Muscle of leg (tissue), 11 donors: ENCODE measurements around the gene CLRN3. TPM values are rescaled to one million over a fixed set of nuclear protein-coding genes. Genes with fewer than 3 reads are reported as not detected.

ENCODE experiments used
- DNase-seq: peaks from one replicate; pipeline ENCODE4 v3.0.0; 2013
- H3K27ac ChIP-seq: one replicate; pipeline ENCODE4 v1.5.1; 2013; ENCODE audit warnings: mild to moderate bottlenecking, low read length, control low read depth
- H3K27me3 ChIP-seq: one replicate; pipeline ENCODE4 v1.6.1; 2013; ENCODE audit warnings: low read length; ENCODE audit not compliant: control insufficient read depth, insufficient read depth
- H3K36me3 ChIP-seq: one replicate; pipeline ENCODE4 v1.6.1; 2013; ENCODE audit warnings: low read length; ENCODE audit not compliant: control insufficient read depth, insufficient read depth
- H3K4me1 ChIP-seq: one replicate; pipeline ENCODE4 v1.6.1; 2013; ENCODE audit warnings: low read length; ENCODE audit not compliant: control insufficient read depth, insufficient read depth
- H3K4me3 ChIP-seq: one replicate; pipeline ENCODE4 v1.5.1; 2013; ENCODE audit warnings: low read length, control low read depth
- H3K9me3 ChIP-seq: replicated peaks from 2 replicates; pipeline ENCODE4 v1.6.1; 2013; ENCODE audit warnings: low read depth, low read length; ENCODE audit not compliant: control insufficient read depth
- WGBS: methylation state at CpG from one replicate; pipeline ENCODE4 v1.1.5; 2013; ENCODE audit warnings: missing lambda C conversion rate; ENCODE audit not compliant: insufficient coverage; 5-methylcytosine and 5-hydroxymethylcytosine counted together
- polyA plus RNA-seq, 8 donors: library from polyadenylated mRNA; unstranded; fragments of 120-200 nt; gene quantifications; one replicate each; pipeline versions ENCODE4 v1.2.1 to v1.2.3, GENCODE V29; 2013; ENCODE audit warnings: inconsistent platforms in 1 of 8, low replicate concordance in 1 of 8; ENCODE audit not compliant: insufficient read length in 8 of 8, insufficient read depth in 1 of 8
- total RNA-seq: library from RNA; stranded (reverse); fragments of 120-200 nt; gene quantifications from one replicate; pipeline ENCODE4 v1.2.4, GENCODE V29; 2013

The CLRN3 gene
- total and polyA plus RNA-seq, 9 donors = 0.09 to 4.4 (median 0.27) TPM; not detected in 2

DNA sequence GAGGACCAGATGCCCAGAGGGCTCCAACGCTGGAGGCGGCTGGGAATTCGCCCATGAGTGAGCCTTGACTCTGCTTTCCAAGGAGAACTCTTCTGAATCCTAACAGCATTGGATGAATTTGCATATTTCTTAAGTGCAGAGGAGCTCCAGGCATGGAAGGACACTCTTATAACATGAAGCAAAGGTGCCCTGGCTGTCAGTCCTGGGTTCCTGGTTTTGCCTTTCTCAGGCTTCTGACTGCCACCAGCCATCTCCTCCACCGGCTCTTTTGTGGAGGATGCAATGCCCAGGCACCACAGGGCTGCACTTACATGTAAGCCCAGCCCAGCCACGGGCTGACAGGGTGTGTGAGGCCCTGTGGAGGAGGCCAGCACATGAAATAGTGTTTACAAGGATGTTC lies 8.2 kb downstream of the CLRN3 start:
- no peak overlapping the region for H3K4me3 ChIP-seq
- H3K4me1 ChIP-seq = peaks cover 41% of the 10 kb centered on the region
- no peaks in the 10 kb centered on the region for H3K36me3 ChIP-seq
- peaks cover 4% of the 10 kb centered on the region for H3K27me3 ChIP-seq
- H3K9me3 ChIP-seq = no peaks in the 10 kb centered on the region
- H3K27ac ChIP-seq = no peak overlapping the region
- DNase-seq = no peak
- WGBS = 66% methylated on average over 5 of the region's 5 CpGs

DNA sequence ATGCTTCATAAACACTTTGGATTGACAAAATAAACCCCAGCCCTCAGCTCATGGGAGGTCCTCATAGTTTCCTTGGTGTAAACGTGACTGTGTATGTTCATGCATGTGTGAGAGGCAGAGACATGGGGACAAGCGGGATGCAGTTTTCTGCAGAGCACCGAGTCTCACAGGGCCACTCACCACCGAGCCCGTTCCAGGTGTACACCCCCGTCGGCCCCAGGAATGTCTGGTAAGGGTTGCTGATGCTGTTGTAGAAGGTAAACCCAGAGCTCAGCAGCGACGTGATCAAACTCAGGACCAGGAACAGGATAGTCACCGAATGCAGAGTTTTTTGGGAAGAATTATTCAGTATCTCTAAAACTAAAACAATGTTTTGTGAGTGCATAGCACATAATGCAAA lies 9.2 kb downstream of the CLRN3 start:
- DNase-seq = no peak
- H3K4me3 ChIP-seq = no peak overlapping the region
- no peak overlapping the region for H3K27ac ChIP-seq
- 84% methylated on average over 6 of the region's 10 CpGs for WGBS
- peaks cover 4% of the 10 kb centered on the region for H3K27me3 ChIP-seq
- no peaks in the 10 kb centered on the region for H3K9me3 ChIP-seq
- no peaks in the 10 kb centered on the region for H3K36me3 ChIP-seq
- peaks cover 37% of the 10 kb centered on the region for H3K4me1 ChIP-seq

DNA sequence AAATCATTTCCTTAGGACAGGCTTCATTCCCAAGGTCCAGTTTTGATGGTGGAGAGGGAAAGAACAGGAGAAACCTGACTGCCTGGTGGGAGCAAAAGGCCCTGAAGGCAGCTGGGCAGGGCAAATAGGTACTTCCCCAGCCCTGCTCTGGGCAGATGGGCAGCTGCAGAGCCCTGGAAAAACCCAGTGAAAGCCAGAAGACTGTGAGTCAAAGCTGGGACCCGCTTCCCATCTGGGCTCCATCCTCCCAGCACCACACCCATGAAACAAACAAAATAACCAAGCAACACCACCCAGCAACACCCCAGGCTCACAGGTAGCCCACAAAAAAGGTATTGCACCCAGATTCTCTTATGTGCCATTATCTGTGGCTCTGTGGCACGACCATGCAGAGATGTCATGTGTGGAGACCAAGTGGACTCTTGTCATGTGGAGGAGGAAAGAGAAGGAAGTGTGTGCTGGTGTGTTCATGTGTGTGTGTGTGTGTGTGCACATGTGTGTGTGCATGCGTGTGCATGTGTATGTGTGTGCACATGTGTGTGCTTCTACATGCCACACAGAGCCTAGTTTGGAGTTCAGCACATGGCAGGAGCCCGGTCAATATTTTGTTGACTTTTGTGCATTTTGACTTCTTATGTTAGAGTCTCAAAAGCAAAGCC lies 9.8 kb downstream of the CLRN3 start:
- 86% methylated on average over 3 of the region's 4 CpGs for WGBS
- Histone ChIP-seq H3K9me3 (no peaks in the 10 kb centered on the region), H3K27me3 (peaks cover 3% of the 10 kb centered on the region), H3K4me1 (peaks cover 31% of the 10 kb centered on the region), H3K36me3 (no peaks in the 10 kb centered on the region), H3K27ac (no peak overlapping the region), H3K4me3 (no peak overlapping the region)
- DNase-seq = no peak

DNA sequence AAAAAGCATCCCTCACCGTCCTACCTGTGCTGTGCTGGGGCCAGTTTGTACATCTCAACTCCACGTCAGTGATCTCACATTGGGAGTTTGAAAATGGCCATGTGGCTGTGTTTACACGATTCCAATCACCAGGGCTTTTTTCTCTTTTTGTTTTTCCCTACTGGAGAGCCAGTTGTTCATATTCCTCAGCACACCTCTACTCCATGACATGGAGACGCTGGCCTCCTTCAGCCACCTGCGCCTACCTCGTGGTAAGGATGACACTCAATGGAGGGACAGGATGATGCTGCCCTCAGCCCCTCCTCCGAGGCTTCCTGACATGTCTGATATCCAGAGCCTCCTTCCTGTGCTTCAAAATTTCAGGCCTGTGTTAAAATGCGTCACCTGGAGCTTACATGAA lies 10.3 kb downstream of the CLRN3 start:
- no peak overlapping the region for H3K4me3 ChIP-seq
- WGBS = 73% methylated on average over 7 of the region's 8 CpGs
- no peaks in the 10 kb centered on the region for H3K9me3 ChIP-seq
- H3K27ac ChIP-seq = no peak overlapping the region
- H3K4me1 ChIP-seq = peaks cover 27% of the 10 kb centered on the region
- no peaks in the 10 kb centered on the region for H3K36me3 ChIP-seq
- H3K27me3 ChIP-seq = peaks cover 2% of the 10 kb centered on the region
- no peak for DNase-seq

DNA sequence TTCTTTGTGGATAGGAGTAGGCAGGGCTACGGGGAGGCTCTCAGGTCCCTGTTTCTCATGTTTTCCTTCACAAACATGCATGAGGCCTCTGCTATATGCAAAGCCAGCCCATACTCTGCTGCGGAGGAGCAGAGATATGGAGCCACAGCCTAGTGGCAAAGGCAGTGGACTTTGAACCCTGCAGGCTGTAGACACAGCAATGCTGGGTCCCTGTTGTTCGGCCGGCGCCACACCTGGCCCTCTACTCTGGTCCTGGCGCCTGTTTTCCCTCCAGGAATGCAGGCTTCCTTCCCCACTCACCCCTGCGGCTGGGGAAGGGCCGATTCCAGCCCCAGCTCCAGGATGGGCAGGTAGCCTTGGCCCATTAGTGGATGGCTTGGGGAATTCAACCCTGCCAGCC lies 11.5 kb downstream of the CLRN3 start:
- WGBS = 91% methylated on average over 5 of the region's 8 CpGs
- Histone ChIP-seq H3K27ac (no peak overlapping the region), H3K9me3 (no peaks in the 10 kb centered on the region), H3K27me3 (peaks cover 2% of the 10 kb centered on the region), H3K4me3 (no peak overlapping the region), H3K36me3 (no peaks in the 10 kb centered on the region), H3K4me1 (peaks cover 17% of the 10 kb centered on the region)
- no peak for DNase-seq

DNA sequence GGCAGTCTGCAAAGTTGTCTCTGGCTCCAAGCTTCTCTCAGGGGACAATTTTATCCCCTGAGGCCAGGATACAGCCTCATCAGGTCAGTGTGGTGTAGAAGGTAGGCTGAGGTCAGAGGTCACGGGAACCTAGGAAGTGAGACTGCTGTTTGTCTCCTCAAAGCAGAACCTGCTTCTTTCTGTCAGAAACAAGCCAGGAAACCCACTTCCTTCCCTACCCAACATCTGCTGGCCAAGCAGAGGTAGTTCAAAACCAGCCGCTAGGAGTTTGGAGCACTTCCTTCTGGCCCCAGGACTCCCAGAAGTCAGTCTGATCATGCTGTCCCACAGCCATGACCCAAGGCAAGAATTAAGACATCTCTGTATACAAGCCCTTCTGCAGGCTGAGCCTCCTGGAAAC lies 12.2 kb downstream of the CLRN3 start:
- H3K27me3 ChIP-seq = peaks cover 2% of the 10 kb centered on the region
- no peaks in the 10 kb centered on the region for H3K9me3 ChIP-seq
- peak; percentile 73 for DNase-seq
- no peak overlapping the region for H3K4me3 ChIP-seq
- no CpG with 5 or more reads among the region's 2 CpGs for WGBS
- peak overlapping the region; percentile 35 for H3K27ac ChIP-seq
- peaks cover 16% of the 10 kb centered on the region for H3K4me1 ChIP-seq
- H3K36me3 ChIP-seq = no peaks in the 10 kb centered on the region

DNA sequence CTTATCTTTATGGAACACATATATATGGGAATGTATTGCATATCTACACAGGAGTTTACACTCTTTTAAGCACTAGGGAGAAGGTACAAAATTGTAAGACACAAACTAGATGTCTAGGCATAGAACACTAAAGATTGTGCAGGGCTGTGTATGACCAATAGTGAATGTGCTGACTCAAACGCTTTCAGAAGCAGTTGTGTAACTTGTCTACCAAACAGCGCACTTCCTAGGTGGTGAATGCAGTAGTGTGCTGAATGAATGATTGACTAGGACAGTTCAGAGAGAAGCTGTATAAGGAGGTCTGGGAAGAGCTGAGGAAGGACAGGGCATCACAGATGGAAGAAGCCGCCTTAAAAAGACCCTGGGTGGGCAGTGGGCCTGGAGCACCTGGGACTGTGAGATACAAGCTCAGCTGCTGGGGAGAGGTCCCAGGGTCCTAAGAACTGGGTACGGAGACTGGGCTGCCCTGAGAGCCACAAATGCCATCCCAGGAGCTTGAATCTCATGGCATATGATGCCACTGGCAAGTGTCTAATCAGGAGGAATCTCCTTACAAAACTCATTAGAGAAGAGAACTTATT lies 14.2 kb downstream of the CLRN3 start:
- Histone ChIP-seq H3K27me3 (no peaks in the 10 kb centered on the region), H3K36me3 (no peaks in the 10 kb centered on the region), H3K9me3 (no peaks in the 10 kb centered on the region), H3K4me3 (no peak overlapping the region), H3K4me1 (peaks cover 16% of the 10 kb centered on the region), H3K27ac (no peak overlapping the region)
- 84% methylated on average over 3 of the region's 4 CpGs for WGBS
- DNase-seq = peak; percentile 65

DNA sequence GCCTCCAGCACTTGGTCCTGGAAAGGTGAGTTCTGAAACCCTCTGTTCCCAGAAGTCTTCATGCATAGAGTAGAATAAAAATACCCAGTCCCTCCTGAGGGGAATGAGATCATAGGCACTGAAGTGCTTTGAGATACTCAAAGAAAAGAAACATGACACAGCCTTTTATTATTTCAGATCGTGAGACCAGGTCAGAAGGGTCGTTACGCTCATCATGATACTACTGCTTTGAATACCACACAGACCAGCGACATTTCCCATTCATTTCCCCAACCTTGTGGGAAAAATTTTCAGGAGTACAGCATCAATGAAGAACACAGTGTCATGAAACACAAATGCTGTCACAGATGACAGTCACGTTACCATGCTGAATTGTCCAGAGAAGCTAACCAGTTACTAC lies 15.0 kb downstream of the CLRN3 start:
- Histone ChIP-seq H3K27ac (no peak overlapping the region), H3K9me3 (no peaks in the 10 kb centered on the region), H3K4me3 (no peak overlapping the region), H3K4me1 (peaks cover 18% of the 10 kb centered on the region), H3K27me3 (no peaks in the 10 kb centered on the region), H3K36me3 (no peaks in the 10 kb centered on the region)
- WGBS = 100% methylated on average over 3 of the region's 5 CpGs
- no peak for DNase-seq

DNA sequence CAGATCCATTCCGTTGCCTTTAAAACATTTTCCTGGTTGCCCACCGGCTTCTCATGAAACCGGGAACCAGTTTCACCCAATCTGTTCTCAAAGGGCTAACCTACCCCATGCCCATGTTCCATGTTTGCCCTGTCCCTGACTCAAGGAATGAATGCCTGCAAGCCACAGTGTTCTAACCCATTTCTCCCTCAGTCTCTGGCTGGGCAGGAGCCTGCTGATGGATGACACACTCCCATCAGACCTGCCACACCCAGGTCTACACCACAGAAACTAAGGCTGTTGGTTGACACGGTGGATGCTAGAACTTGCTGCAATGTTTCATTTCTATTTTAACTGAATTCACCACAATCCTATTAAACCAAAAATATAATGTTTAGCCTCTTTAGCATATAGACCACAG lies 15.6 kb downstream of the CLRN3 start:
- DNase-seq = no peak
- Histone ChIP-seq H3K27me3 (no peaks in the 10 kb centered on the region), H3K27ac (no peak overlapping the region), H3K36me3 (no peaks in the 10 kb centered on the region), H3K4me3 (no peak overlapping the region), H3K9me3 (no peaks in the 10 kb centered on the region), H3K4me1 (peaks cover 21% of the 10 kb centered on the region)
- 93% methylated on average over 3 of the region's 4 CpGs for WGBS

DNA sequence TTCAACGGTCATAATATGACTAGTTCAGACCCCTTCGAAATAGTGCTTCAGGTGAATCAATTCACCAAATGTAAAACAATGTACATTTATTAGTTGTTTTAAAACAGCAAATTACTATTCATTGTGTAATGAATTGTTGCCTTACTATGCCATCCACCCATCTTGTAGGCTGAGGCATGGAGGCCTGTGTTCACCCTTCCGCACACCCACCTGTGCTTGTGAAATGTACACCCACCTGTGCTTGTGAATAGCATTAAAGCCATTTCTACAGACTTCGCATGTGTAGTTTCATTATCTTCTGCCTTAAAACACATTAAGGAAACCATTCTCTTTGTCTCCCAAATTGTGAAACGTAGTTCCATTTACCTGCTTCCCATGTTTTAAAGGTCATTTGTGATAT lies 16.8 kb downstream of the CLRN3 start:
- Histone ChIP-seq H3K4me3 (no peak overlapping the region), H3K36me3 (no peaks in the 10 kb centered on the region), H3K27me3 (no peaks in the 10 kb centered on the region), H3K27ac (no peak overlapping the region), H3K9me3 (no peaks in the 10 kb centered on the region), H3K4me1 (peaks cover 18% of the 10 kb centered on the region)
- no peak for DNase-seq
- WGBS = 100% methylated on average over 1 of the region's 5 CpGs

DNA sequence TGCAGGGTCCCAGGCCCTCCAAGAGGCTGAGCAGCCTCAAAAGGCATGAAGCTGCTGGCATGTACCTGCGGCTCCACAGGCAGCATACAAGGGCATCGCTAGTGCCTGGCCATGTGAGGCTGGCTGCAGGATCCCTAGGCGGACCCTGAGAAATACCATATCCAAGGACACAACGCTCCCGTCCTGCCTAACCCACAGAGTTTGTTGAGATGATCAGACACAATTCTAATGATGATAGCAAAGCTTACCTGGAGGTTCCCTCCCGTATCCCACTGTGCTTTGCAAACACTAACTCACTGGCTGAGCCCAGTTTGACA lies 17.3 kb downstream of the CLRN3 start:
- no peaks in the 10 kb centered on the region for H3K27me3 ChIP-seq
- 77% methylated on average over 3 of the region's 6 CpGs for WGBS

More for the DNA sequence above, 17.3 kb downstream of the CLRN3 start:
- Histone ChIP-seq H3K27ac (no peak overlapping the region), H3K4me3 (no peak overlapping the region), H3K9me3 (no peaks in the 10 kb centered on the region), H3K36me3 (no peaks in the 10 kb centered on the region), H3K4me1 (peaks cover 12% of the 10 kb centered on the region)
- DNase-seq = no peak
